ENCODE results near the gene DCPS.
A peak's percentile ranks its signal among the peaks of the same experiment; 100 is the strongest.

Gene DCPS

GRCh38 chr11:126352934-126353801 lies 49.3 kb downstream of the DCPS start:
- Mint-ChIP-seq H3K27ac (peak overlapping the region; percentile 89), H3K9me3 (no peaks in the 10 kb centered on the region), H3K4me3 (peak overlapping the region; percentile 77), H3K4me1 (ENCODE audit: low read depth) (peaks cover 39% of the 10 kb centered on the region), H3K27me3 (ENCODE audit: low read depth) (no peaks in the 10 kb centered on the region), H3K36me3 (ENCODE audit: low read depth) (peaks cover 14% of the 10 kb centered on the region)

- no peaks in the 10 kb centered on the region for H3K9me3 Mint-ChIP-seq
- peaks cover 14% of the 10 kb centered on the region for H3K36me3 Mint-ChIP-seq (ENCODE audit: low read depth)
- peaks cover 28% of the 10 kb centered on the region for H3K4me1 Mint-ChIP-seq (ENCODE audit: low read depth)
- no peaks in the 10 kb centered on the region for H3K27me3 Mint-ChIP-seq (ENCODE audit: low read depth)
- peak overlapping the region; percentile 92 for H3K27ac Mint-ChIP-seq
- H3K4me3 Mint-ChIP-seq, result peak overlapping the region; percentile 96
Observed at GRCh38 chr11:126354631-126355323, 50.9 kb downstream of the DCPS start.

- Mint-ChIP-seq H3K9me3 (no peaks in the 10 kb centered on the region), H3K27ac (peak within 1 kb of the TSS; percentile 92), H3K4me1 (ENCODE audit: low read depth) (peaks cover 28% of the 10 kb centered on the region), H3K4me3 (peak within 1 kb of the TSS; percentile 96), H3K36me3 (ENCODE audit: low read depth) (peaks cover 14% of the 10 kb centered on the region), H3K27me3 (ENCODE audit: low read depth) (no peaks in the 10 kb centered on the region)
Observed at GRCh38 chr11:126355324-126355925, 51.6 kb downstream of the DCPS start, which contains the start of gene ST3GAL4. TSS of gene ST3GAL4 (plus strand) at chr11:126355686. CDS start at chr11:126406156, 50,470 bp downstream.

- H3K27me3 Mint-ChIP-seq (ENCODE audit: low read depth), result no peaks in the 10 kb centered on the region
- peak overlapping the region; percentile 55 for H3K27ac Mint-ChIP-seq
Observed at GRCh38 chr11:126355926-126356897, 52.4 kb downstream of the DCPS start.

GRCh38 chr11:126357055-126357962 lies 53.4 kb downstream of the DCPS start:
- Mint-ChIP-seq H3K9me3 (no peaks in the 10 kb centered on the region), H3K4me1 (ENCODE audit: low read depth) (peaks cover 25% of the 10 kb centered on the region), H3K4me3 (peak overlapping the region; percentile 77), H3K27ac (peak overlapping the region; percentile 41), H3K36me3 (ENCODE audit: low read depth) (peaks cover 11% of the 10 kb centered on the region), H3K27me3 (ENCODE audit: low read depth) (no peaks in the 10 kb centered on the region)

More at GRCh38 chr11:126355926-126356897, 52.4 kb downstream of the DCPS start:
- H3K9me3 Mint-ChIP-seq, result no peaks in the 10 kb centered on the region
- peaks cover 28% of the 10 kb centered on the region for H3K4me1 Mint-ChIP-seq (ENCODE audit: low read depth)
- peak overlapping the region; percentile 77 for H3K4me3 Mint-ChIP-seq
- peaks cover 11% of the 10 kb centered on the region for H3K36me3 Mint-ChIP-seq (ENCODE audit: low read depth)

GRCh38 chr11:126357969-126358762 lies 54.3 kb downstream of the DCPS start:
- H3K27me3 Mint-ChIP-seq (ENCODE audit: low read depth), result no peaks in the 10 kb centered on the region
- peaks cover 16% of the 10 kb centered on the region for H3K4me1 Mint-ChIP-seq (ENCODE audit: low read depth)
- no peaks in the 10 kb centered on the region for H3K9me3 Mint-ChIP-seq
- H3K4me3 Mint-ChIP-seq, result no peak overlapping the region
- peaks cover 7% of the 10 kb centered on the region for H3K36me3 Mint-ChIP-seq (ENCODE audit: low read depth)
- H3K27ac Mint-ChIP-seq, result no peak overlapping the region

- Mint-ChIP-seq H3K36me3 (ENCODE audit: low read depth) (peaks cover 6% of the 10 kb centered on the region), H3K27me3 (ENCODE audit: low read depth) (no peaks in the 10 kb centered on the region), H3K4me3 (no peak overlapping the region), H3K9me3 (no peaks in the 10 kb centered on the region), H3K4me1 (ENCODE audit: low read depth) (peaks cover 10% of the 10 kb centered on the region), H3K27ac (no peak overlapping the region)
Observed at GRCh38 chr11:126358763-126359160, 54.9 kb downstream of the DCPS start.

- Mint-ChIP-seq H3K36me3 (ENCODE audit: low read depth) (peaks cover 5% of the 10 kb centered on the region), H3K4me3 (no peak overlapping the region), H3K4me1 (ENCODE audit: low read depth) (peaks cover 6% of the 10 kb centered on the region), H3K27me3 (ENCODE audit: low read depth) (no peaks in the 10 kb centered on the region), H3K27ac (no peak overlapping the region), H3K9me3 (no peaks in the 10 kb centered on the region)
Observed at GRCh38 chr11:126359431-126360048, 55.7 kb downstream of the DCPS start.

- H3K27me3 Mint-ChIP-seq (ENCODE audit: low read depth), result no peaks in the 10 kb centered on the region
- no peak overlapping the region for H3K4me3 Mint-ChIP-seq
- peaks cover 2% of the 10 kb centered on the region for H3K4me1 Mint-ChIP-seq (ENCODE audit: low read depth)
- no peaks in the 10 kb centered on the region for H3K36me3 Mint-ChIP-seq (ENCODE audit: low read depth)
- H3K27ac Mint-ChIP-seq, result no peak overlapping the region
- H3K9me3 Mint-ChIP-seq, result no peaks in the 10 kb centered on the region
Observed at GRCh38 chr11:126360049-126360446, 56.2 kb downstream of the DCPS start.

- Mint-ChIP-seq H3K9me3 (no peaks in the 10 kb centered on the region), H3K27ac (no peak overlapping the region), H3K36me3 (ENCODE audit: low read depth) (no peaks in the 10 kb centered on the region), H3K4me1 (ENCODE audit: low read depth) (no peaks in the 10 kb centered on the region), H3K27me3 (ENCODE audit: low read depth) (no peaks in the 10 kb centered on the region), H3K4me3 (no peak overlapping the region)
Observed at GRCh38 chr11:126361400-126361799, 57.5 kb downstream of the DCPS start.

- peak overlapping the region; percentile 9 for H3K4me3 Mint-ChIP-seq
- H3K27me3 Mint-ChIP-seq (ENCODE audit: low read depth), result no peaks in the 10 kb centered on the region
- H3K36me3 Mint-ChIP-seq (ENCODE audit: low read depth), result no peaks in the 10 kb centered on the region
- H3K4me1 Mint-ChIP-seq (ENCODE audit: low read depth), result peaks cover 4% of the 10 kb centered on the region
- no peak overlapping the region for H3K27ac Mint-ChIP-seq
- H3K9me3 Mint-ChIP-seq, result no peaks in the 10 kb centered on the region
Observed at GRCh38 chr11:126362879-126363655, 59.2 kb downstream of the DCPS start.
